Prostate gland (tissue), 2 donors: ENCODE data around the gene PLA2G2D. TPM values are rescaled to one million over a fixed set of nuclear protein-coding genes. Genes with fewer than 3 reads are reported as not detected.
A peak's percentile ranks its signal among the peaks of the same experiment; 100 is the strongest.

Experiments
- DNase-seq: peaks from one replicate; pipeline ENCODE4 v3.0.0-alpha.2; 2019; ENCODE audit warnings: low spot score
- H3K27ac ChIP-seq, 2 donors: fragments of 200-600 bp; sonication (generic); 2 replicates each; pipeline ENCODE4 v1.5.1; 2017 to 2019
- H3K27me3 ChIP-seq: fragments of 200-600 bp; sonication (generic); replicated peaks from 2 replicates; pipeline ENCODE4 v1.5.1; 2019; ENCODE audit not compliant: insufficient read depth
- H3K36me3 ChIP-seq, 2 donors: fragments of 200-600 bp; sonication (generic); 1 replicate in 1 of 2; 2 replicates in 1 of 2; pipeline versions ENCODE4 v1.5.1 to v1.8.1; 2017 to 2019
- H3K4me1 ChIP-seq: fragments of 200-600 bp; sonication (generic); replicated peaks from 2 replicates; pipeline ENCODE4 v1.5.1; 2019
- H3K4me3 ChIP-seq, 2 donors: fragments of 200-600 bp; sonication (generic); 2 replicates each; pipeline ENCODE4 v1.5.1; 2017 to 2019
- H3K9me3 ChIP-seq: fragments of 200-600 bp; sonication (generic); 2 replicates; pipeline ENCODE4 v1.5.1; 2017
- CTCF ChIP-seq, 4 experiments: fragments of 200-600 bp in 2 of 4; fragments of 450-650 bp in 2 of 4; sonication (generic) in 2 of 4; IDR thresholded peaks; 1 replicate in 3 of 4; 2 replicates in 1 of 4; pipeline ENCODE4 v1.5.1; 2016 to 2019; ENCODE audit warnings: antibody characterized with exemption in 4 of 4, mild to moderate bottlenecking in 2 of 4, moderate library complexity in 2 of 4
- POLR2A ChIP-seq: fragments of 450-650 bp; IDR thresholded peaks from one replicate; pipeline ENCODE4 v1.6.1; 2016; ENCODE audit warnings: antibody characterized with exemption, mild to moderate bottlenecking
- POLR2AphosphoS5 ChIP-seq: sonication (generic); formaldehyde crosslinking; IDR thresholded peaks from one replicate; pipeline ENCODE4 v1.6.1; 2017; ENCODE audit warnings: antibody characterized with exemption
- WGBS: methylation state at CpG from one replicate; pipeline ENCODE4 v1.1.5; 2018; 5-methylcytosine and 5-hydroxymethylcytosine counted together
- intact Hi-C: fragments of 100-400 bp; cut with DNase I; formaldehyde crosslinking; loops from one replicate; pipeline ENCODE4 v1.14.2; 2022
- total RNA-seq, 2 donors: library from RNA; depleted of rRNA; stranded (reverse); fragments of >200 nt; gene quantifications; one replicate each; pipeline ENCODE4 v1.1.0, GENCODE V29; 2016

The PLA2G2D gene
- total RNA-seq, 2 donors from 2014 or later, result not detected

- Histone ChIP-seq H3K36me3 (no peaks in the 10 kb centered on the region), H3K9me3 (no peaks in the 10 kb centered on the region), H3K27me3 (no peaks in the 10 kb centered on the region), H3K27ac (no peak overlapping the region), H3K4me1 (no peaks in the 10 kb centered on the region), H3K4me3 (no peak overlapping the region)
- intact Hi-C loops, result loop anchor here (5.0 kb wide), 3 partner anchors 52 to 237 kb away; no protein-coding TSS in a partner anchor
- no peak for DNase-seq
- TF ChIP-seq CTCF (IDR thresholded peaks at IDR 0.05) (no peak), POLR2AphosphoS5 (no peak), POLR2A (no peak)
- WGBS, result 86% methylated on average over 18 of the region's 18 CpGs
These were observed 35.0 kb upstream of the PLA2G2D start for GRCh38 chr1:20154301-20154831.

GRCh38 chr1:20153000-20153418 lies 33.7 kb upstream of the PLA2G2D start:
- intact Hi-C loops, result loop anchor here (5.0 kb wide), 3 partner anchors 51 to 236 kb away; no protein-coding TSS in a partner anchor

GRCh38 chr1:20152599-20152930 lies 33.2 kb upstream of the PLA2G2D start:
- no peak for TF ChIP-seq POLR2A
- no peak for TF ChIP-seq POLR2AphosphoS5
- peak in 1 of 4 experiments; percentile 9 for TF ChIP-seq CTCF (IDR thresholded peaks at IDR 0.05)
- no peaks in the 10 kb centered on the region for H3K4me1 ChIP-seq
- H3K27me3 ChIP-seq, result no peaks in the 10 kb centered on the region
- no peaks in the 10 kb centered on the region for H3K9me3 ChIP-seq
- 61% methylated on average over 7 of the region's 7 CpGs for whole genome bisulfite sequencing
- DNase-seq, result no peak
- intact Hi-C loops, result loop anchor here (5.0 kb wide), 3 partner anchors 50 to 235 kb away; no protein-coding TSS in a partner anchor
- peak overlapping the region in 1 of 2 donors; percentile 30 for H3K27ac ChIP-seq
- no peaks in the 10 kb centered on the region for H3K36me3 ChIP-seq
- no peak overlapping the region for H3K4me3 ChIP-seq

More at GRCh38 chr1:20153000-20153418, 33.7 kb upstream of the PLA2G2D start:
- no peaks in the 10 kb centered on the region for H3K27me3 ChIP-seq
- DNase-seq, result no peak
- 62% methylated on average over 6 of the region's 6 CpGs for WGBS
- TF ChIP-seq CTCF (IDR thresholded peaks at IDR 0.05), result no peak
- H3K9me3 ChIP-seq, result no peaks in the 10 kb centered on the region
- peak overlapping the region in 1 of 2 donors; percentile 30 for H3K27ac ChIP-seq
- H3K36me3 ChIP-seq, result no peaks in the 10 kb centered on the region
- H3K4me3 ChIP-seq, result no peak overlapping the region
- H3K4me1 ChIP-seq, result no peaks in the 10 kb centered on the region

- H3K36me3 ChIP-seq, result no peaks in the 10 kb centered on the region
- WGBS, result 7% methylated on average over 24 of the region's 29 CpGs
- intact Hi-C loops, result loop anchor here (5.0 kb wide), 3 partner anchors 50 to 235 kb away; no protein-coding TSS in a partner anchor
- peak; percentile 86 to 96 (median 92) for TF ChIP-seq CTCF (IDR thresholded peaks at IDR 0.05)
- TF ChIP-seq POLR2AphosphoS5, result no peak
- peak overlapping the region in 1 of 2 donors; percentile 30 for H3K27ac ChIP-seq
- H3K4me3 ChIP-seq, result peak overlapping the region; percentile 11 to 29
- H3K9me3 ChIP-seq, result no peaks in the 10 kb centered on the region
- H3K4me1 ChIP-seq, result no peaks in the 10 kb centered on the region
- no peaks in the 10 kb centered on the region for H3K27me3 ChIP-seq
- DNase-seq, result peak; percentile 59
These were observed 32.7 kb upstream of the PLA2G2D start for GRCh38 chr1:20151906-20152598.

GRCh38 chr1:20150969-20151368 lies 31.6 kb upstream of the PLA2G2D start:
- intact Hi-C loops, result loop anchor here (5.0 kb wide), 3 partner anchors 49 to 234 kb away; no protein-coding TSS in a partner anchor

More at GRCh38 chr1:20150969-20151368, 31.6 kb upstream of the PLA2G2D start:
- Histone ChIP-seq H3K9me3 (no peaks in the 10 kb centered on the region), H3K36me3 (no peaks in the 10 kb centered on the region), H3K4me3 (no peak overlapping the region), H3K4me1 (no peaks in the 10 kb centered on the region), H3K27ac (no peak overlapping the region), H3K27me3 (no peaks in the 10 kb centered on the region)
- no peak for TF ChIP-seq CTCF (IDR thresholded peaks at IDR 0.05)
- TF ChIP-seq POLR2A, result no peak
- TF ChIP-seq POLR2AphosphoS5, result no peak
- DNase-seq, result no peak
- WGBS, result 85% methylated on average over 6 of the region's 6 CpGs
